Stimulated activated CD4-positive, alpha-beta T cell treated with anti-CD3 and anti-CD28 coated beads, TNF-alpha, amount 100 ng/mL, for 24 hours (primary cell): ENCODE data around the gene FOXK2.

Experiments used
- DNase-seq, 3 experiments: peaks; one replicate each; pipeline ENCODE4 v3.0.0-alpha.2; 2020; ENCODE audit warnings: low read depth in 3 of 3

Gene FOXK2

GRCh38 chr17:82590216-82590615 lies 70.7 kb downstream of the FOXK2 start:
- DNase-seq = no peak

GRCh38 chr17:82590881-82591539 lies 71.5 kb downstream of the FOXK2 start:
- DNase-seq = no peak

- no peak for DNase-seq
These were observed 72.8 kb downstream of the FOXK2 start for GRCh38 chr17:82592289-82592766.

- DNase-seq = peak; percentile 25 to 36 (median 27)
These were observed 73.4 kb downstream of the FOXK2 start for GRCh38 chr17:82592767-82593589.

GRCh38 chr17:82593590-82594087 lies 74.1 kb downstream of the FOXK2 start:
- DNase-seq = no peak

- DNase-seq = no peak
These were observed 75.0 kb downstream of the FOXK2 start for GRCh38 chr17:82594571-82594970.

GRCh38 chr17:82595893-82596292 lies 76.4 kb downstream of the FOXK2 start:
- no peak for DNase-seq

GRCh38 chr17:82596296-82596695 lies 76.8 kb downstream of the FOXK2 start:
- DNase-seq = no peak

GRCh38 chr17:82596837-82597672 lies 77.5 kb downstream of the FOXK2 start:
- no peak for DNase-seq

GRCh38 chr17:82598256-82599119 lies 79.0 kb downstream of the FOXK2 start:
- DNase-seq = no peak

- DNase-seq = no peak
These were observed 80.4 kb downstream of the FOXK2 start for GRCh38 chr17:82599674-82600661.

- DNase-seq = no peak
These were observed 81.4 kb downstream of the FOXK2 start for GRCh38 chr17:82600731-82601446.

- DNase-seq = no peak
These were observed 82.0 kb downstream of the FOXK2 start for GRCh38 chr17:82601447-82602000.

- DNase-seq = no peak
These were observed 83.0 kb downstream of the FOXK2 start for GRCh38 chr17:82602487-82602886.

- DNase-seq = no peak
These were observed 83.6 kb downstream of the FOXK2 start for GRCh38 chr17:82602986-82603710.

GRCh38 chr17:82603981-82604448 lies 84.5 kb downstream of the FOXK2 start:
- DNase-seq = no peak

GRCh38 chr17:82604532-82604931 lies 85.0 kb downstream of the FOXK2 start:
- DNase-seq = no peak
